Spinal cord (tissue), 10 donors: Measurements from ENCODE around the gene ABCA3. TPM values are rescaled to one million over a fixed set of nuclear protein-coding genes. Genes with fewer than 3 reads are reported as not detected.

ENCODE experiments used
- DNase-seq, 6 donors: peaks; one replicate each; pipeline versions ENCODE4 v3.0.0 to v3.0.0-alpha.2; 2013 to 2015; ENCODE audit warnings: low spot score in 6 of 6, low read depth in 4 of 6
- H3K27ac ChIP-seq: one replicate; pipeline ENCODE4 v1.5.1; 2013; ENCODE audit warnings: low read depth, low read length, control low read depth
- H3K27me3 ChIP-seq: one replicate; pipeline ENCODE4 v1.6.1; 2013; ENCODE audit warnings: low read length; ENCODE audit not compliant: control insufficient read depth, insufficient read depth
- H3K36me3 ChIP-seq: one replicate; pipeline ENCODE4 v1.6.1; 2013; ENCODE audit warnings: low read length; ENCODE audit not compliant: control insufficient read depth, insufficient read depth
- H3K4me1 ChIP-seq: one replicate; pipeline ENCODE4 v1.6.1; 2013; ENCODE audit warnings: low read length; ENCODE audit not compliant: control insufficient read depth, insufficient read depth
- H3K4me3 ChIP-seq: one replicate; pipeline ENCODE4 v1.5.1; 2013; ENCODE audit warnings: low read depth, low read length, control low read depth
- H3K9me3 ChIP-seq: one replicate; pipeline ENCODE4 v1.6.1; 2013; ENCODE audit warnings: low read length; ENCODE audit not compliant: control insufficient read depth, insufficient read depth
- WGBS: methylation state at CpG from one replicate; pipeline ENCODE4 v1.1.5; 2013; ENCODE audit warnings: missing lambda C conversion rate; ENCODE audit not compliant: insufficient coverage; 5-methylcytosine and 5-hydroxymethylcytosine counted together
- polyA plus RNA-seq, 2 donors: library from polyadenylated mRNA; unstranded; fragments of 120-200 nt; gene quantifications; one replicate each; pipeline ENCODE4 v1.2.1, GENCODE V29; 2013; ENCODE audit not compliant: insufficient read length in 2 of 2
- total RNA-seq, 2 donors: library from RNA; depleted of rRNA in 1 of 2; stranded (reverse); fragments of 120-200 nt in 1 of 2; fragments of >200 nt in 1 of 2; gene quantifications; one replicate each; pipeline versions ENCODE4 v1.2.3 to v1.2.4, GENCODE V29; 2013 to 2014
- donor health status: healthy.

Gene ABCA3
- total and polyA plus RNA-seq, 4 donors, result 34.3 to 88.5 (median 74.5) TPM

DNA sequence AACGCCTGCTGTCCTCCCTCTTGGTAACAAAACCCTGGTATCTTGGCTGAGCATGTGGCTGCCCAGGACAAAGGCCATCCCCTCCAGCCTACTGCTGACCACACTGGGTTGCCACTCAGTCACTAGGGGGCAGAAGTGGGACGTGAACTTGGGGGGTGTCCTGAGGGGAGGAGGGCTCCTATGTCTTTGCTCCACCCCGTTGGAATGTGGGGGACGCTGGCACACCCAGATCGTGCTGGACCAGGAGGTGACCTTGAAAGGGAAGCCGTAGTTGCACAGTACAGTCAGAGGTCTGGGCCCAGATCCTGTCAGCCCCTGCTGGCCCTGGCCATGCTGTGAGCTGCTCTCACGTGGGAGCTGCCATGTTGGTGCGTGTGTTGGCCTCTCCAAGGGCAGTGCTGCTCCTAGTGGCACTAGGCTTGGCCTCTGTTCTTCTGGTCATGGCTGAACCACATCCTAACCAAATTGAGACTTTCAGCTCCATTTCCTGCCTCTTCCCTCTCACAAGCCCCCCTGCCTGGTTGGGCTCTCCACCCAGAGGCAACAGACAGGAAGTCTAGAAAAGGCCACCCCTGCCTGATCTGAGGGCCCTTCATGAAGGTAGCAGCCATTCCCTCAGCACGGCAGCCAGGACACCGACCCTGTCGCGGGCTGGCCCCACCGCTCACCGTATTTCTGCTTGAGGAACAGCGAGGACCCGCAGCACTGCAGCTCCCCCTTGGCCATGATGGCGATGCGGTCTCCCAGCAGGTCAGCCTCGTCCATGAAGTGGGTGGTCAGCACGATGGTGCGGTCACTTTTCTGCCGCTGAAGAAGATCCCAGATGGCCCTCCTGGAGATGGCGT, 43.6 kb downstream of the ABCA3 start:
- Histone ChIP-seq H3K9me3 (no peaks in the 10 kb centered on the region), H3K4me3 (no peak overlapping the region), H3K36me3 (peaks cover 96% of the 10 kb centered on the region), H3K27me3 (no peaks in the 10 kb centered on the region), H3K4me1 (no peaks in the 10 kb centered on the region), H3K27ac (no peak overlapping the region)
- no peak for DNase-seq
- WGBS, result 87% methylated on average over 22 of the region's 23 CpGs

DNA sequence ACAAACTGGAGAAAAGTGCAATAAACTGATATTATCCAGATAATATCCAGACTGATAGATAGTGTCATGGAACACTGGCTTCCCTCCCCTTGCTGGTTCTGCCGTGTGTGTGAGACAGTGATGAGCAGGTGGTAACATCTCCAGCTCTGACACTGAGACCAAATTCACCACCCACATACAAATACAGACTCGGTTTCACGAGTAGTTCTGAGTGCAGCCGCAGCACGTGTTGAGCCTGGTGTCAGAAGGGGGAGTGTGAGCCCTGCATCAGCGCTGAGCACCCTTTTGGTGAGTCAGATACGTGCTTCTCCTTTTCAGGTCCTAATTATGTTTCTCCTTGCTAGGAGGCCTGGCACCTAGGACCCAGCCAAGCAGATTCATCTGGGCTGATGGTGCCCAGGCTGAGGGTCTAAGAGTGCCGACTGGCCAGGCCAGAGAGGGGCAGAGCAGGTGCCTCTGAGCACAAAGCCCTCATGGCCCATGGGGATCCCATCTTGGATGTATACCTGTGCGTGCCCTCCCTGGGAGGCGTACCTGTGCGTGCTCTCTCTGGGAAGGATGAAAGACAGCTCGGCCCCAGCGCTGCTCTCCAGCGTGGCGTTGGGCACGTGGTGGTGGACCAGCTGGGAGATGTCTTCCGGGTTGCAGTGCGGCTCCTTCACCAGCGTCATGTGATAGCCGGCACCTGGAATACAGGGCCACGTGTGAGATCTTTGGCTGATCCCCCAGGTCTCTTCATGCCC, 45.3 kb downstream of the ABCA3 start:
- H3K4me1 ChIP-seq, result no peaks in the 10 kb centered on the region
- no peak for DNase-seq
- H3K9me3 ChIP-seq, result no peaks in the 10 kb centered on the region
- H3K27ac ChIP-seq, result no peak overlapping the region
- no peak overlapping the region for H3K4me3 ChIP-seq
- no peaks in the 10 kb centered on the region for H3K27me3 ChIP-seq
- WGBS, result 90% methylated on average over 20 of the region's 21 CpGs
- peaks cover 97% of the 10 kb centered on the region for H3K36me3 ChIP-seq

DNA sequence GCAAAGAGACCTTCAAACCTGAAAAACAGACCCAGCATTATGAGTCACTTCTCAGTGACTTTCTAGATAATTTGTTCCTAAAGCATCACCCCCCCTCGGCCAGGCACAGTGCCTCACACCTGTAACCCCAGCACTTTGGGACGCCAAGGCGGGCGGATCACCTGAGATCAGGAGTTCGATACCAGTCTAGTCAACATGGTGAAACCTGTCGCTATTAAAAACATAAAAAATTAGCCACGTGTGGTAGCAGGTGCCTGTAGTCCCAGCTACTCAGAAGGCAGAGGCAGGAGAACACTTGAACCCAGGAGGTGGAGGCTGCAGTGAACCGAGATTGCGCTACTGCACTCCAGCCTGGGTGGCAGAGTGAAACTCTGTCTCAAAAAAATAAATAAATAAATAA, 48.3 kb downstream of the ABCA3 start:
- Histone ChIP-seq H3K27ac (no peak overlapping the region), H3K4me1 (no peaks in the 10 kb centered on the region), H3K27me3 (no peaks in the 10 kb centered on the region), H3K9me3 (no peaks in the 10 kb centered on the region), H3K36me3 (peaks cover 97% of the 10 kb centered on the region), H3K4me3 (no peak overlapping the region)
- DNase-seq, result no peak
- 89% methylated on average over 7 of the region's 9 CpGs for WGBS

DNA sequence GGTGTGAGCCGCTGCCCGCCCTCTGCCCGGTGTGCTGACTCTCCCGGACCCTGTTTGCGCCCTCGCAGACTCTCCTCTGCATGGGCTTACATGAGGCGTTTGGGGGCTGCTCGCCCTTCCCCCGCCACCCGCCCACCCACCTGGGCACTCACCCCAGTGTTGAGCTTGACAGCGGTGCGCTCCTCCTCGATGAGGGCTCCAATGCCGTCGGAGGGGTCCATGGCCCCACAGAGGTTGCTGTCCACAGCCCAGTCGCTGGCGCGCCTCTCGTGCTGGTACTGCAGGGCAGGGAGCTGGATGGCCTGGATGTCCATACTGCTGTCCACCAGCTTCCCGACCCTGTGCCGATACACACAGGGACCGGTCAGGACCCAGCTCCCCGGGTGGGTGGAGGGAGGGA, 51.2 kb downstream of the ABCA3 start:
- H3K36me3 ChIP-seq, result peaks cover 98% of the 10 kb centered on the region

DNA sequence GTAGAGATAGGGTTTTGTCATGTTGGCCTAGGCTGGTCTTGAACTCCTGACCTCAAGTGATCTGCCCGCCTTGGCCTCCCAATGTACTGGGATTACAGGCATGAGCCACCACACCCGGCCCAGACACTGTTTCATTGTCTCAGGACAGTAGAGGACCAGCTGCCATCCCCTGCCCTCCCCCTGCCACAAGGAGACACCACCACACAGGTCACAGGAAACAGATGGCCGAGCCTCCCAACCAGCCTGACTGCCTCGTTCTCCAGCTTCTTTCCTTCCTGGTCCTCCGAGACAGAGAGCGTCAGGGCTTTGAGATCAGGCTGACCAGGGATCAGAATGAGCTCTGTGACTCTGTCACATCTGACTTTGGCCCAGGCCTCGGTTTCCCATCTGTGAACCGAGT, 51.8 kb downstream of the ABCA3 start:
- no peak for DNase-seq
- Histone ChIP-seq H3K4me1 (no peaks in the 10 kb centered on the region), H3K27me3 (no peaks in the 10 kb centered on the region), H3K9me3 (no peaks in the 10 kb centered on the region), H3K27ac (no peak overlapping the region), H3K4me3 (no peak overlapping the region), H3K36me3 (peaks cover 98% of the 10 kb centered on the region)
- 80% methylated on average over 8 of the region's 8 CpGs for WGBS

More for the DNA sequence above, 51.2 kb downstream of the ABCA3 start:
- Histone ChIP-seq H3K4me3 (no peak overlapping the region), H3K27ac (no peak overlapping the region), H3K4me1 (no peaks in the 10 kb centered on the region), H3K27me3 (no peaks in the 10 kb centered on the region), H3K9me3 (no peaks in the 10 kb centered on the region)
- 94% methylated on average over 21 of the region's 23 CpGs for WGBS
- no peak for DNase-seq

DNA sequence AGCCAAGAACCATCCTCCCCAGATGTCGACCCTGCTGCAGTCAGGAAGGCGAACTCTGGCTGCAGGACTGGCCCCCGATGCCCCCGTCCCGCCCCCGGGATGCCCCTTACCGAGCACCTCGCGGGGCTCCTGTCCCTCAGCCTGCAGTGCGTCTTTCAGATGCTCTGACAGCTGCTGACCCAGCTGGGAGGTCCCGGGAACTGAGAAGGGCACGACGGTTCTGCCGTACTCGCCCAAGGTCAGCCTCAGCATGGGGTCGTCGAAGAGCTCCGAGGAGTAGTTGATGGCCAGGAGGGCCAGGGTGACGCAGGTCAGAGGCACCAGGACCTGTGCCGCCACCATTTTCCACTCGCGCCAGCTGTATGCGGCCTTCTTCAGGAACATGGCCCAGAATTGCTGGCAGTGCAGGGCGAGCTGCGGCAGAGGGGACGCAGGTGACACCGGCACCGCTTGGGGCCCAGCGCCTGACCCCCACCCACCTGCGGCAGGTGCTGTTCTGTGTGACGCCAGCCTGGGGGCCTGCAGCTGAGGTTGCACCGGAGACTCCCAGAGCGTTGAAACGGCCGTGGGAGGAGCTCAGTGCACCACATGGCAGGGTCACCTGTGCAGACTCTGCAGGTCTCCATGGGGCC, 52.5 kb downstream of the ABCA3 start:
- no peak for DNase-seq
- no peak overlapping the region for H3K27ac ChIP-seq
- H3K4me1 ChIP-seq, result no peaks in the 10 kb centered on the region
- no peak overlapping the region for H3K4me3 ChIP-seq
- WGBS, result 82% methylated on average over 32 of the region's 35 CpGs
- H3K9me3 ChIP-seq, result no peaks in the 10 kb centered on the region
- H3K36me3 ChIP-seq, result peaks cover 98% of the 10 kb centered on the region
- no peaks in the 10 kb centered on the region for H3K27me3 ChIP-seq

DNA sequence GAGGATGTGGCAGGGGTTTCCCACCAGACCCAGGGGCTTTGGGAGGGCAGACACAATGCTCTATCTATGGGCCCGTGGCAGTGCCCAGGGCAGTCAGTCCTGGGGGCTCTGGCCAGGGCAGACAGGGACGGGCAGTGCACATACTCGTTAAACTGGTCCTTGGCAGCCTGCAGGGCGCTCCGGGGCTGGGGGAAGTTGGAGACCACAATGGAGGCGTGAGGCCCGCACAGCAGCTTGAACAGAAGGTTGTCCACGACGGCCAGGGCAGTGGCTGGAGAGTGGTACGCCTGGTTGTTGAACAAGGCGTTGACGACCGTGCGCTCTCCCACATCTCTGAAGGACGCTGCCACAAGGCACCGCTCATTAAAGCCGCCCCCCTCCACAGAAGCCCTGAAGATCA, 54.0 kb downstream of the ABCA3 start:
- H3K4me3 ChIP-seq, result no peak overlapping the region
- H3K9me3 ChIP-seq, result no peaks in the 10 kb centered on the region
- H3K36me3 ChIP-seq, result peaks cover 98% of the 10 kb centered on the region
- no peaks in the 10 kb centered on the region for H3K27me3 ChIP-seq
- no peaks in the 10 kb centered on the region for H3K4me1 ChIP-seq
- DNase-seq, result no peak
- 90% methylated on average over 17 of the region's 17 CpGs for WGBS
- no peak overlapping the region for H3K27ac ChIP-seq

DNA sequence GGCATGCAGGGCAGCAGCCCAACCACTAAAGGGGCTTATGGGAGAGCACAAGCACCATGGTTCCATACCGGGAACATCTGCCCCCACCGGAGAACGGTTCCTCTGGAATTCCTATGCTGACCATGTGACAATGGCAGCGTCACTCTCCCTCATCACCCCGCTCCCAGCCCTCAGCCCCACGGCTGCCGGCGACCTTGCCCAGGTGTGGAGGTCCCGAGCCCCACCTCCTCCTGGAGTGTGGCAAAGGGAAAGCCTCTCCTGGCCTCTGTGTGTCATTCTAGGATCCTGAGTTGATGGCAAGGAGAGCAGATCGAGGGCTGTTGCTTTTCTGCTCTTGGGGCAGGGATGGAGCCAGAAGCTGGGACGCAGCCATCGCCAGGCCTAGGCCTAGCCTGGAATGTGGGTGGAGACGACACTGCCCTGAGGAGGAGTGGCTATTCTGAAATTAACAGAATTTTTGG, 54.8 kb downstream of the ABCA3 start:
- peaks cover 100% of the 10 kb centered on the region for H3K36me3 ChIP-seq
- no peaks in the 10 kb centered on the region for H3K4me1 ChIP-seq
- no peaks in the 10 kb centered on the region for H3K27me3 ChIP-seq
- H3K4me3 ChIP-seq, result no peak overlapping the region
- H3K9me3 ChIP-seq, result no peaks in the 10 kb centered on the region
- H3K27ac ChIP-seq, result no peak overlapping the region
- WGBS, result 83% methylated on average over 11 of the region's 13 CpGs
- DNase-seq, result no peak

DNA sequence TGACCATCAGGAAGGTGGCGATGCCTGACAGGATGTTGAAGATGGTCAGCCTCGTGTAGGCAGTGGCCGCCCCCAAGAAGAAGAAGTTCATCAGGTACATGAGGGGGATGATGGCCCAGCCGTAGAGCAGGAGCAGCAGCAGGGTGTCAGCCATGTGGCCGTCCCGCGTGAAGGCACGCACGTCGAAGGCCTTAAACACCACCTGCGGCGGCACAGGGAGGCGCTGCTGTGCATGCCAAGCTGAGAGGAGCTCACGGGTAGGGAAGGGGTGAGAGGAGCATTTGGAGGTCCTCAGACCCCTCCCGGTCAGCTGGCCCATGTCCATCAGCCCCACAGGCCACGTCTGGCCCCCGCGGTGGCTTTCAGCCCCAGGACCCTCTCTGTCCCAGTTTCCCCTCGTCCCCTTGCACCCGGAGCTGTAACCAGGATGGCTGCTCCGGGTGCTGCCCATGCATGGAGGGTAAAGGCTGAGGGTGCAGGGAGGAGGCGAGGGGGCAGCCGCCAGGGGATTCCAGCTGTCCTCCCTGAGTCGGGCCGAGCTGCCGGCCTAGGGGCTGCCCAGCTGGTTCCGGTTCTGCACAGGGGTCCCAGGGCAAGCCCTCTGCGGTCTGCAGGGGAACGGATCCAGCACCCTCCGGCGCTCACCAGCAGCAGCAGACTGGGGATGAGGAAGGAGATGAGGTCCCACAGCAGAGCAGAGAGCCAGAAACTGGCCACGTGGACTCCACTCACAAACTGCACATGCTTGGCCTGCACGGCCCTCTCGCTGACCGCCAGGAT, 55.5 kb downstream of the ABCA3 start:
- no peaks in the 10 kb centered on the region for H3K27me3 ChIP-seq
- H3K36me3 ChIP-seq, result peaks cover 100% of the 10 kb centered on the region
- H3K4me1 ChIP-seq, result no peaks in the 10 kb centered on the region
- H3K9me3 ChIP-seq, result no peaks in the 10 kb centered on the region
- no peak overlapping the region for H3K27ac ChIP-seq
- no peak overlapping the region for H3K4me3 ChIP-seq
- DNase-seq, result no peak
- WGBS, result 88% methylated on average over 35 of the region's 35 CpGs
